Panc1 (cell line): ENCODE measurements around the gene QPCT. TPM values are rescaled to one million over a fixed set of nuclear protein-coding genes. Genes with fewer than 3 reads are reported as not detected.
A peak's percentile ranks its signal among the peaks of the same experiment; 100 is the strongest.
"Not testable (repeated sequence)": the region's sequence is repeated elsewhere in the genome, so short reads cannot be mapped to it uniquely, and the experiment has no call there.

Source experiments
- ATAC-seq: fragments of 200-7000 bp; cut with Tn5 transposase; 2 replicates; pipeline ENCODE4 v1.9.1; 2020; ENCODE audit warnings: mild to moderate bottlenecking, moderate library complexity
- BruUV-seq: library from RNA; stranded (reverse); fragments of 400-500 nt; replicated peaks from 2 replicates; lab custom pipeline; 2021; lab: Mats Ljungman, UMichigan
- CTCF ChIA-PET: fragments of 300-600 bp; sonication (Branson Sonifier 250); formaldehyde crosslinking; loops from one replicate; lab custom pipeline; 2022; ENCODE audit warnings: antibody characterized with exemption; lab: Charles Lee
- POLR2A ChIA-PET: fragments of 300-600 bp; sonication (Branson Sonifier 250); formaldehyde crosslinking; loops from one replicate; lab custom pipeline; 2022; ENCODE audit warnings: antibody characterized with exemption; lab: Charles Lee
- DNase-seq: peaks from one replicate; pipeline ENCODE4 v3.0.0-alpha.2; 2010; ENCODE audit warnings: low read depth, low spot score
- H3K27ac ChIP-seq: 2 replicates; pipeline ENCODE4 v1.5.1; 2011; ENCODE audit warnings: mild to moderate bottlenecking, low read length, inconsistent platforms
- H3K27me3 ChIP-seq: fragments of 200-500 bp; sonication (Bioruptor generic); 2 replicates; pipeline ENCODE4 v1.6.0; 2014; ENCODE audit warnings: low read length, inconsistent platforms; ENCODE audit not compliant: control insufficient read depth, insufficient read depth
- H3K36me3 ChIP-seq: fragments of 200-500 bp; sonication (Bioruptor generic); 2 replicates; pipeline ENCODE4 v1.5.1; 2014; ENCODE audit warnings: inconsistent platforms, mild to moderate bottlenecking, low read length, moderate library complexity; ENCODE audit not compliant: control insufficient read depth, insufficient read depth
- H3K4me1 ChIP-seq: 2 replicates; pipeline ENCODE4 v1.5.1; 2011; ENCODE audit warnings: inconsistent platforms, mild to moderate bottlenecking, low read length, moderate library complexity; ENCODE audit not compliant: control insufficient read depth, insufficient read depth
- H3K4me3 ChIP-seq, 2 experiments: 2 replicates each; pipeline ENCODE4 v1.5.1; 2011 to 2012; ENCODE audit warnings: low read depth in 2 of 2, low read length in 2 of 2, mild to moderate bottlenecking in 2 of 2, inconsistent platforms in 1 of 2, moderate library complexity in 1 of 2
- H3K9me3 ChIP-seq: fragments of 200-500 bp; sonication (Bioruptor generic); 2 replicates; pipeline ENCODE4 v1.5.1; 2014; ENCODE audit warnings: low read depth, mild to moderate bottlenecking, inconsistent platforms, low read length, moderate library complexity; ENCODE audit not compliant: control insufficient read depth, insufficient read depth
- CTCF ChIP-seq: fragments of 450-650 bp; IDR thresholded peaks from 2 replicates; pipeline ENCODE4 v1.5.1; 2017; ENCODE audit warnings: mild to moderate bottlenecking
- POLR2AphosphoS5 ChIP-seq: IDR thresholded peaks from 2 replicates; pipeline ENCODE4 v1.6.1; 2012; ENCODE audit warnings: mild to moderate bottlenecking, low read depth, low read length, moderate library complexity
- SIN3A ChIP-seq: IDR thresholded peaks from 2 replicates; pipeline ENCODE4 v1.6.1; 2012; ENCODE audit warnings: low read depth, mild to moderate bottlenecking, low read length, moderate library complexity, borderline replicate concordance; ENCODE audit not compliant: insufficient read depth
- TCF7L2 ChIP-seq: IDR thresholded peaks from 2 replicates; pipeline ENCODE4 v1.6.1; 2011; ENCODE audit warnings: mild to moderate bottlenecking, low read depth, low read length, inconsistent platforms
- in situ Hi-C: cut with HindIII; loops from 2 replicates; pipeline ENCODE4 v1.10.0; 2016; ENCODE audit warnings: low sequenced_read_pairs, low pct_unique_long_range_greater_than_20kb
- intact Hi-C: fragments of 100-400 bp; cut with micrococcal nuclease; formaldehyde crosslinking; loops from one replicate; pipeline ENCODE4 v1.10.0; 2022; ENCODE audit not compliant: unreplicated experiment
- total RNA-seq: library from RNA; stranded (reverse); gene quantifications from one replicate; pipeline ENCODE4 v1.2.1, GENCODE V29; 2021; ENCODE audit not compliant: unreplicated experiment

Gene QPCT
- total RNA-seq, 1 experiment from 2014 or later = 2.3 TPM

GRCh38 chr2:37412231-37412630, 67.8 kb downstream of the QPCT start:
- no peaks in the 10 kb centered on the region for H3K9me3 ChIP-seq
- H3K36me3 ChIP-seq = no peaks in the 10 kb centered on the region
- ChIA-PET CTCF (interaction anchor here (0.6 to 0.7 kb wide), 2 partner anchors 140 to 420 kb away, joined by 3 read pairs; no protein-coding TSS in a partner anchor), POLR2A (no interaction called here)
- in situ Hi-C loops (no loop called here), intact Hi-C loops (loop anchor here (5.0 to 10.0 kb wide), 2 partner anchors 263 to 465 kb away; partner anchors contain the start of gene CDC42EP3)
- H3K4me3 ChIP-seq = no peak overlapping the region
- BruUV-seq = no TSS peak
- ATAC-seq = no peak
- TF ChIP-seq SIN3A (no peak), POLR2AphosphoS5 (no peak)
- no peaks in the 10 kb centered on the region for H3K27me3 ChIP-seq
- H3K27ac ChIP-seq = no peak overlapping the region
- no peaks in the 10 kb centered on the region for H3K4me1 ChIP-seq
- DNase-seq = no peak

- CTCF ChIA-PET = interaction anchor here (0.6 to 1.0 kb wide), 4 partner anchors 197 to 464 kb away, joined by 5 to 10 read pairs (median 7); no protein-coding TSS in a partner anchor
- H3K4me3 ChIP-seq, H3K27me3 ChIP-seq, H3K9me3 ChIP-seq, H3K4me1 ChIP-seq, POLR2A ChIA-PET, H3K27ac ChIP-seq, DNase-seq, H3K36me3 ChIP-seq, in situ Hi-C loops, BruUV-seq: not testable (repeated sequence)
- intact Hi-C loops = loop anchor here (1.0 to 10.0 kb wide), 3 partner anchors 261 to 463 kb away; partner anchors contain the start of gene CDC42EP3
- 0 out of 2 replicates have a peak, but pooled peaks have one; percentile 19 for ATAC-seq
Measured at GRCh38 chr2:37413911-37414469, 69.6 kb downstream of the QPCT start.

DNA sequence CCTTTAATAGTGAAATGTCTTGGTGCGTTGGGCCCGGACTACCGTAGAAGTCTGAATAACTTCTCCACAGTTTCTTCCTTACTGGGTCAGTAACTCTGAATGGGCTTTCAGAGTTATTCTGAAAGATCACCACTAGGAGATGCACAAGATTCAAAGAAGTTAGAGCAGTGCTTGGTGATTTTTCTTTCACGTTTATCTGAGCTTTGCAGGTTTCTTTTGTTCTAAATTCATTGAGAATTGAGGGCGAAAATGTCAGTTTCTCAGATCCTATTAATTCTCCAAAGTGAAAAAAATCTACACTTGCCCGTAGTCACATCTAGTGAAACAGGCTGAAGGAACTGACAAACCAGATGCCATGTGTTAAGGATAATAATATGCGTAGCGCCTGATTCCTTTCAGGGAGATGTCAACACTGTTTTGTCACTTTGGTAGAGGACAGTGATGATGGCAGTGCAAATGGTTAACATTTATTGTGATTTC, 70.1 kb downstream of the QPCT start:
- in situ Hi-C loops (no loop called here), intact Hi-C loops (loop anchor here (1.0 to 10.0 kb wide), 3 partner anchors 260 to 463 kb away; partner anchors contain the start of gene CDC42EP3)
- Histone ChIP-seq H3K4me3 (no peak overlapping the region), H3K27me3 (no peaks in the 10 kb centered on the region), H3K36me3 (no peaks in the 10 kb centered on the region), H3K4me1 (no peaks in the 10 kb centered on the region), H3K27ac (no peak overlapping the region), H3K9me3 (no peaks in the 10 kb centered on the region)
- TF ChIP-seq CTCF (peak; percentile 86), SIN3A (no peak), TCF7L2 (no peak)
- ChIA-PET POLR2A (interaction anchor here (0.6 kb wide), 1 partner anchor 459 kb away, joined by 6 read pairs; no protein-coding TSS in a partner anchor), CTCF (interaction anchor here (0.7 to 1.0 kb wide), 3 partner anchors 196 to 463 kb away, joined by 6 to 10 read pairs (median 8); no protein-coding TSS in a partner anchor)
- peak; percentile 64 for DNase-seq
- peak; percentile 86 for ATAC-seq
- no TSS peak for BruUV-seq
